ENCODE data around the gene DRC1. TPM values are rescaled to one million over a fixed set of nuclear protein-coding genes. Genes with fewer than 3 reads are reported as not detected.
A peak's percentile ranks its signal among the peaks of the same experiment; 100 is the strongest.
"Not testable (repeated sequence)": the region's sequence is repeated elsewhere in the genome, so short reads cannot be mapped to it uniquely, and the experiment has no call there.

The DRC1 gene
- total RNA-seq, 2 experiments from 2014 or later: not detected

DNA sequence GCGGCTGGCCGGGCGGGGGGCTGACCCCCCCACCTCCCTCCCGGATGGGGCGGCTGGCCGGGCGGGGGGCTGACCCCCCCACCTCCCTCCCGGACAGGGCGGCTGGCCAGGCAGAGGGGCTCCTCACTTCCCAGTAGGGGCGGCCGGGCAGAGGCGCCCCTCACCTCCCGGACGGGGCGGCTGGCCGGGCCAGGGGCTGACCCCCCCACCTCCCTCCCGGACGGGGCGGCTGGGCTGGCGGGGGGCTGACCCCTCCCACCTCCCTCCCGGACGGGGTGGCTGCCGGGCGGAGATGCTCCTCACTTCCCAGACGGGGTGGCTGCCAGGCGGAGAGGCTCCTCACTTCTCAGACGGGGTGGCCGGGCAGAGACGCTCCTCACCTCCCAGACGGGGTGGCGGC lies 30.8 kb upstream of the DRC1 start:
- H3K4me1 Mint-ChIP-seq, H3K4me3 Mint-ChIP-seq, POLR2A ChIA-PET, H3K27me3 Mint-ChIP-seq, CTCF ChIA-PET, H3K9me3 Mint-ChIP-seq, H3K27ac Mint-ChIP-seq, DNase-seq: not testable (repeated sequence)
- H3K36me3 Mint-ChIP-seq (ENCODE audit: low read depth): peaks cover 62% of the 10 kb centered on the region

DNA sequence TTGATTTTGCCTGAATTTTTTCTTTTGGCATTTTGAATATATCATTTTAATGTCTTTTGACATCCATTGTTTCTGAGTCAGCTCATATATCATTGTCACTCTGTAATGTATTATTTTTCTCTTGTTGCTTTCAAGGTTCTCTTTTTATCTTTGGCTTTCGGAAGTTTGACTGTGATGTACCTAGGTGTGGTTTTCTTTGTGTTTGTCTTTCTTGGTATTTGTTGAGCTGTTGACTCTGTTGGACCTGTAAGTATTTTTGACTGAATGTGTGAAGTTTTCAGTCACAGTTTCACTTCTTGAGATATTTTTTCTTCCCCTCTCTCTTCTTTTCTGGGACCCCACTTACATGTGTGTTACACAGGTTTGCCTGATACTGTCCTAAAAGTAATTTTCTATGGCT lies 24.9 kb upstream of the DRC1 start:
- Mint-ChIP-seq H3K9me3 (no peaks in the 10 kb centered on the region), H3K4me1 (peaks cover 18% of the 10 kb centered on the region), H3K4me3 (peak overlapping the region; percentile 36), H3K36me3 (ENCODE audit: low read depth) (peaks cover 51% of the 10 kb centered on the region), H3K27ac (peak overlapping the region; percentile 69), H3K27me3 (no peaks in the 10 kb centered on the region)
- ChIA-PET CTCF (no interaction called here), POLR2A (interaction anchor here (1.2 kb wide), 1 partner anchor 31 kb away, joined by 4 read pairs; the partner anchor contains the start of gene SELENOI)
- no peak for DNase-seq

DNA sequence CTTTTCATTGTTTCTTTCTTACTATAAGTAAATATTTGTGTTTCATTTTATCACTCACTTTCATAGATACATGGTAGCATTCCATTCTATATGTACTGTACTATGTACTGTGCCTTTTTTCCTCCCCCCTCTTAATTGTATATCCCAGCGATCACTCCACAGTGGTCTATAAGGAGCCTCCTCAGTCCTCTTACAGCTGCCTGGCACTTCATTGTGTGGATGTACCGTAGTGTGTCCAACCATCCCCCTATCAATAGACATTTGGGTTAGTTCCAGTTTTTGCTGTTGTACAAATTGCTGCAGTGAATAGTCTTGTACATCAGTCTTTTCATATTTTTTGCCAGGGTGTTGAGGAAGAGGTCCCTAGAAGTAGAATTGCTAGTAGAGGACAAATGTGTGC lies 21.4 kb upstream of the DRC1 start:
- POLR2A ChIA-PET: no interaction called here
- no peak overlapping the region for H3K4me3 Mint-ChIP-seq
- H3K27me3 Mint-ChIP-seq: no peaks in the 10 kb centered on the region
- H3K4me1 Mint-ChIP-seq: peaks cover 26% of the 10 kb centered on the region
- no peak for DNase-seq
- no peaks in the 10 kb centered on the region for H3K9me3 Mint-ChIP-seq
- CTCF ChIA-PET: no interaction called here
- no peak overlapping the region for H3K27ac Mint-ChIP-seq
- H3K36me3 Mint-ChIP-seq (ENCODE audit: low read depth): peaks cover 44% of the 10 kb centered on the region

DNA sequence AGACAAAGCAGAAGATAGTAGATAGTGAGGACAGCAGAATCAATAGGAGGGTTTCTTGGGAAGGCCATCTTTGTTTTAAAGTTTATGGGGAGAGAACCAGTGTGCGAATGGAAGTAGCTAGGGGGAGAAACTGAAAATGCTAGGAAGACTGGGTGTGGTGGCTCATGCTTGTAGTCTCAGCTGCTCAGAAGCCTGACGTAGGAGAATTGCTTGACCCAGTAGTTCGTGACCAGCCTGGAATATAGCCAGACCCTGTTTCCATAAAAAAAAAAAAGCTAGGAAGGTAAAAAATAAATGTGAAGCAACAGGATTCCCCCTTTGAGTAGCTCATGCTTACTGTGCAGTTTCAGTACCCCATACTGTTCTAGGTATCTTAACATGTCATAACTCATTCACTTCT lies 19.2 kb upstream of the DRC1 start:
- POLR2A ChIA-PET: interaction anchor here (0.8 kb wide), 1 partner anchor 37 kb away, joined by 3 read pairs; no protein-coding TSS in a partner anchor
- no peak for DNase-seq
- Mint-ChIP-seq H3K36me3 (ENCODE audit: low read depth) (peaks cover 42% of the 10 kb centered on the region), H3K27ac (no peak overlapping the region), H3K9me3 (no peaks in the 10 kb centered on the region), H3K27me3 (no peaks in the 10 kb centered on the region), H3K4me1 (peaks cover 18% of the 10 kb centered on the region), H3K4me3 (no peak overlapping the region)
- CTCF ChIA-PET: interaction anchor here (1.5 kb wide), 1 partner anchor 8 kb away, joined by 3 read pairs; no protein-coding TSS in a partner anchor

DNA sequence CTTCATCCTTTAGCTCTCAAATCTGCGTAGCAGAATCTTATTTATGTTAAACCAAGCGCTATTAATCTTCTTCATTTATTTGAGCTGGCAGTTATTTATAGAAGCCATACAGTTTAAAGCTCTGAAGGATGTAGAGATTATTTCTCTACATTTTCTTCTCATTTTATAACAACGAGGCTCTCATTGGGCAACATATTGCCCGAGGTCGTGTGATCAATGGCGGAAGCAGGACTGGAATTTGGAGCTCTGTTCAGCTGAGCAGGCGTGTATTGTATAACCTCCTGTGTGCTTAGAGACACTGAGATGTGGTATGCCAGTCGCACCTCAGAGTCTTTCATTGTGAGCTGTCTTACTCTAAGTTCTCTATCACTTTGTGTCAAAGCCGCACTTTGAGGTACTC lies 17.5 kb upstream of the DRC1 start:
- POLR2A ChIA-PET: interaction anchor here (1.5 kb wide), 1 partner anchor 39 kb away, joined by 3 read pairs; the partner anchor contains the start of gene SELENOI
- Mint-ChIP-seq H3K27me3 (no peaks in the 10 kb centered on the region), H3K27ac (no peak overlapping the region), H3K9me3 (no peaks in the 10 kb centered on the region), H3K36me3 (ENCODE audit: low read depth) (peaks cover 35% of the 10 kb centered on the region), H3K4me1 (peaks cover 10% of the 10 kb centered on the region), H3K4me3 (no peak overlapping the region)
- CTCF ChIA-PET: no interaction called here
- no peak for DNase-seq

DNA sequence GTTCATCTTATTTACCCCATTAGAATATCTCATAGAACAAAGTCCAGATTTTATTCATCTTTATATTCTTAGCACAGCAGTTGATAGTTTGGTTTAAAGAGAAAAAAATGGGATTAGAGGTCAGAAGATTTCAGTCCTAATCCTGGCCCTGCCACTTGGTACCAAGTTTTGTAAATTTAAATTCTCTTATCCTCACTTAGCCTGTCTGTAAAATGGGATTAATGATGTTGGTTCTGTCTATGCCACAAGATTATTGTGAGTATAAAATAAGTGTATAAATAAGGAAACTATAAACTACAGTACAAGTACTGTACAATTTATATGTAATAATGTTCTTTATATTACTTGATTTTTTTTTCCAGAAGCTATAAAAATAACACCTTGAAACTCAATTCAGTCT lies 17.1 kb upstream of the DRC1 start:
- CTCF ChIA-PET: no interaction called here
- no peak for DNase-seq
- Mint-ChIP-seq H3K27me3 (no peaks in the 10 kb centered on the region), H3K4me1 (peaks cover 11% of the 10 kb centered on the region), H3K9me3 (no peaks in the 10 kb centered on the region), H3K36me3 (ENCODE audit: low read depth) (peaks cover 36% of the 10 kb centered on the region), H3K4me3 (no peak overlapping the region), H3K27ac (no peak overlapping the region)
- POLR2A ChIA-PET: no interaction called here

DNA sequence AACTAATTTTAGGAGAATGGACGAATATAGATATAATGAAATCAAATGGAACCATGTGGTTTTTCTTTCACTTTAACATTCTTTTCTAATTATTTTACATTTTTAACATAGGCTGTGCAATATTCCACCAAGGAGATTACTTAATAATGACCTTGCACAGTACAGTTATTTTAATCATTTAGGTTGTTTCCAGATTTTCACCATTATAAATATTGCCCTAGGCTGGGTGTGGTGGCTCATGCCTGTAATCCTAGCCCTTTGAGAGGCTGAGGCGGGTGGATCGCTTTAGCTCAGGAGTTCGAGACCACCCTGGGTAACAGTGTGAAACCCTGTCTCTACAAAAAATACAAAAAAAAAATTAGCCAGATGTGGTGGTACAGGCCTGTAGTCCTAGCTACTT lies 14.5 kb upstream of the DRC1 start:
- POLR2A ChIA-PET: interaction anchor here (0.8 kb wide), 1 partner anchor 40 kb away, joined by 3 read pairs; the partner anchor contains the start of gene ADGRF3
- H3K27ac Mint-ChIP-seq: no peak overlapping the region
- no peaks in the 10 kb centered on the region for H3K9me3 Mint-ChIP-seq
- CTCF ChIA-PET: interaction anchor here (0.7 kb wide), 2 partner anchors 41 to 1235 kb away, joined by 3 read pairs; partner anchors contain the start of gene ADGRF3
- H3K4me3 Mint-ChIP-seq: no peak overlapping the region
- DNase-seq: no peak
- H3K4me1 Mint-ChIP-seq: peaks cover 7% of the 10 kb centered on the region
- H3K36me3 Mint-ChIP-seq (ENCODE audit: low read depth): peaks cover 33% of the 10 kb centered on the region
- H3K27me3 Mint-ChIP-seq: no peaks in the 10 kb centered on the region

DNA sequence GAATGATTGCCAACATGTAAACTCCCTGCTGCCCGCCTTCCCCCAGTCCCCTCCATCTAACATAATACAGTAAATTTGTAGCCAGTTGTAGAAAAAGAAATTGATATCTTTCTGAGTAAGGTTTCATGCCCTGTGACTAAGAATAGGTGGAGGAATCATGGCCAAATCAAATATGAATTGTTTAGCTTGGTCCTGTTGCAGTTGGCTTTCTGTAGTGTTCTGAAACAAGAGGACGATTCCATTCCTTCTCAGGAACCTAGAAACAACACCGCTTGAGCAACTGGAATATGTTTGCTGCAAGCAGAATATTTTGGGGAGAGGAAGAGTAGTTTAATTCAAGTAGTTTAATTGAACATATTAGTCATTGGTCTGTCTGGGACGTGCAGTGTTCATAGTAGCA lies 7.0 kb upstream of the DRC1 start:
- Mint-ChIP-seq H3K4me3 (no peak overlapping the region), H3K27ac (no peak overlapping the region), H3K9me3 (no peaks in the 10 kb centered on the region), H3K36me3 (ENCODE audit: low read depth) (peaks cover 16% of the 10 kb centered on the region), H3K27me3 (no peaks in the 10 kb centered on the region), H3K4me1 (peaks cover 7% of the 10 kb centered on the region)
- no peak for DNase-seq
- POLR2A ChIA-PET: no interaction called here
- CTCF ChIA-PET: no interaction called here

DNA sequence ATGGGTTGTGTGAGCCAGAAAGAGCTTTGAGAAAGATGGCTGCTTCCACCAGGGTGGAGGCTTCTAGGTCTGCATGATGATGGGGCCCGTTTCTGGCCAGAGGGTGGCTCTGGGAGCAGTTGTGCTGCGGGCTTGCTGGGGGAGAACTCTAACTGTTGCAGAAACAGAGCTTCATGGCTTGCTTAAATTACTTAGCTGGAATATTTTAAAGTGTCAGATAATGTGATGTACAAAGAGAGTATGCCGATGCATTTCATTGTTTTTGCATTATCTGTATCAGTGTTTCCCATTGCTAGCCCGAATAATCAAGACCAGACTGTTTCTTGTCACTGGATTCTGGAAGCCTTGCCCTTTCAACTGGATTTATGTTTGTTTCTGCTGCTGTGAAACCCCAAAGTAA lies 6.3 kb upstream of the DRC1 start:
- no peak for DNase-seq
- H3K9me3 Mint-ChIP-seq: no peaks in the 10 kb centered on the region
- H3K27ac Mint-ChIP-seq: no peak overlapping the region
- no peaks in the 10 kb centered on the region for H3K27me3 Mint-ChIP-seq
- H3K36me3 Mint-ChIP-seq (ENCODE audit: low read depth): peaks cover 12% of the 10 kb centered on the region
- peaks cover 12% of the 10 kb centered on the region for H3K4me1 Mint-ChIP-seq
- ChIA-PET POLR2A (interaction anchor here (1.5 kb wide), 1 partner anchor 50 kb away, joined by 5 read pairs; the partner anchor contains the start of gene SELENOI), CTCF (no interaction called here)
- no peak overlapping the region for H3K4me3 Mint-ChIP-seq

DNA sequence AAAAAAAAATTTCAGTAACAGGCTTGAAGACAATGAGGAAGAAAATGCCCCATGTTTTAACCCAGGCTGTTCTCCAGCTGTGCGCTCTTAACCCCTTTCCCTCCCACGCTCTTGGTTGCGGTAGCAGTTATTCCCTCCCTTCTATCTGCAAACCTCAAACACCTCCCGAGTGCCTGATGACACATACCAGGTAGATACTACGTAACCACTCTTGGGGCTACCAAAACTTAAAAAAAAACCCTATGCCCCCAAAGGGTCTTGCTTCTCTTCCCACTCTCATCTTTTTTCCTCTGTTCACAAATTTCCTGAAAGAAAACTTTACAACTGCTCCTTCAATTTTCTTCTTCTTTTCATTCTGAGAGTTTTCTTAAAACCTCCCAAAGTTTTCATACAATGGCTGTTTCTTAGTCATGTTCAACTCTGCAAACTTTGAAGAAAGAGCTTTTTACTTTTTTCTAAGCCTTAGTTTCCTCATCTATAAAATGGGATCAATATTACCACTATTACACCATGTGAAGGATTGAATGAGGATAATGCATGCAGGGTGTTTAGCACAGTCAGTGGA lies 4.9 kb upstream of the DRC1 start:
- CTCF ChIA-PET: no interaction called here
- POLR2A ChIA-PET: interaction anchor here (1.5 to 1.6 kb wide), 2 partner anchors 12 to 51 kb away, joined by 4 to 5 read pairs; partner anchors contain the start of gene SELENOI
- Mint-ChIP-seq H3K4me3 (no peak overlapping the region), H3K4me1 (peaks cover 14% of the 10 kb centered on the region), H3K9me3 (no peaks in the 10 kb centered on the region), H3K36me3 (ENCODE audit: low read depth) (peaks cover 11% of the 10 kb centered on the region), H3K27me3 (peaks cover 3% of the 10 kb centered on the region), H3K27ac (no peak overlapping the region)
- no peak for DNase-seq

DNA sequence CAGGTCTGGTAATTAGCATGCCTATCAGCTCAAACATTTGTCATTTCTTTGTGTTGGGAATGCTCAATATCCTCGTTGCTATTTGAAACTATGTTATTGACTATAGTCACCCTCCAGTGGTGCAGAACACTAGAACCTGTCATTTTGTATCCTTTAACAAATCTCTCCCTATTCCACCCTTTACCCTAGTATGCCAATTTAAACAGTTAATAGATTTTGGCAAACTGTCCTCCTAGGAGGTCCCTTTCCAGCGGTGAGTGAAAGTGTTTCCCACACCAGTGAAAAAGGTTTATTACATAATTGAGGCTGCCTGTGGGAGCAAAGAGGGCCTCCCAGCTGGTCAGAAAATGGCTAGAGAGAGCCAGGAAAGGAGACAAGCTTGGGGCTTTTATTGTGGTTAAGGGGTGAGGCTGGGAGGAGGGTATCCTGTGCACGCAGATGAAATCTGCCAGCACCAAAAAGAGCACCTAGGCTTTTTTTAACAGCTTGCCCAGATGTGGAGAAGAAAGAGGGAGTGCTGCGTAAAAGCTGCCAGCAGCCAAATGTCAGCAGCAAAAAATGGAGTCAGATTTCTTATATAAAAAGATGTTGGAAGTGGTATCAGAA lies 1.8 kb upstream of the DRC1 start:
- CTCF ChIA-PET: interaction anchor here (0.6 to 0.7 kb wide), 2 partner anchors 441 to 448 kb away, joined by 3 to 4 read pairs; no protein-coding TSS in a partner anchor
- H3K27me3 Mint-ChIP-seq: peaks cover 6% of the 10 kb centered on the region
- peaks cover 12% of the 10 kb centered on the region for H3K4me1 Mint-ChIP-seq
- no peak overlapping the region for H3K4me3 Mint-ChIP-seq
- H3K9me3 Mint-ChIP-seq: no peaks in the 10 kb centered on the region
- POLR2A ChIA-PET: interaction anchor here (1.4 kb wide), 1 partner anchor 9 kb away, joined by 4 read pairs; no protein-coding TSS in a partner anchor
- DNase-seq: no peak
- H3K27ac Mint-ChIP-seq: no peak overlapping the region
- peaks cover 7% of the 10 kb centered on the region for H3K36me3 Mint-ChIP-seq (ENCODE audit: low read depth)

DNA sequence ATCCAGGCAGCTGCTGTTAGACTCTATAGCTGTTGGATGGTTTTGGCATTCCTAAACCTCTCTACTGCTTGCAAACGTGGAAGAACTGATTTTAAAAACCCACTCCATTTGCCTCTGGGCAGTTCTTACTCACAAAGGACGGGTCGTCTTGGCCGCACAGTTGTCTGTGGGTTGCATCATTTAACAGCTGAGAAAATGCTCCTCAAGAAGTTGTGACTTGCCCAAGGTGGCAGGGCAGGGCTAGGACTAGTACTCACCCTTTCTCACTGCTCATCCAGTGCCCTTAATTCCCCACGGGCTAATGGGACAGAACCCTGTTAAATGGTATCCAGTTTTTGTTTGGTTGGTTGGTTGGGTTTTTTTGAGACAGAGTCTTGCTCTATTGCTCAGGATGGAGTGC lies 997 bp upstream of the DRC1 start:
- peaks cover 12% of the 10 kb centered on the region for H3K4me1 Mint-ChIP-seq
- H3K36me3 Mint-ChIP-seq (ENCODE audit: low read depth): peaks cover 4% of the 10 kb centered on the region
- no peaks in the 10 kb centered on the region for H3K9me3 Mint-ChIP-seq
- ChIA-PET POLR2A (interaction anchor here (1.4 kb wide), 1 partner anchor 8 kb away, joined by 4 read pairs; no protein-coding TSS in a partner anchor), CTCF (no interaction called here)
- H3K27ac Mint-ChIP-seq: no peak overlapping the region
- DNase-seq: no peak
- H3K27me3 Mint-ChIP-seq: peaks cover 6% of the 10 kb centered on the region
- no peak overlapping the region for H3K4me3 Mint-ChIP-seq

DNA sequence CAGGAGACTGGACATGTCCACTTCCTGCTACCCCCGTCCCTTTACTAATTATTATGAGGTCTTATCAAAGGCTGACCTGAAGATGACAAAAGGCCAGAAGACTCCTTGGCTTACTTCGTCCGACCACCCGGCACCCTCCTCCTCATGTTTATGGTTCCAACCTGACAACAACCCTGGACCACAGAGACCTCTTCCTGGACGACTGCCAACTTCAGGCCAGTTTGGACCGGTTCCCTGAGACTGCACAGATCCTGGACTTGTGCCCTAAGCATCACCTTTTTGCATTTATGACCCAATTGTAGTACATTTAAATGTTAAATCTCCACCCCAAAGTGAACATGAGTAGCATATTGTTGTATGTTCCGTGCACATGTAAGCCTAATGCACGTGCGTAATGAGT lies 5.8 kb downstream of the DRC1 start:
- POLR2A ChIA-PET: no interaction called here

More for the DNA sequence above, 5.8 kb downstream of the DRC1 start:
- H3K9me3 Mint-ChIP-seq: no peaks in the 10 kb centered on the region
- peaks cover 13% of the 10 kb centered on the region for H3K4me1 Mint-ChIP-seq
- no peak overlapping the region for H3K27ac Mint-ChIP-seq
- CTCF ChIA-PET: no interaction called here
- no peaks in the 10 kb centered on the region for H3K36me3 Mint-ChIP-seq (ENCODE audit: low read depth)
- peaks cover 13% of the 10 kb centered on the region for H3K27me3 Mint-ChIP-seq
- H3K4me3 Mint-ChIP-seq: no peak overlapping the region
- DNase-seq: no peak
